NCI-H1694 (cell line): Measurements from ENCODE around the gene ANKRD18A.

Experiments
- DNase-seq: peaks from one replicate; lab custom pipeline; 2025; lab: John Stamatoyannopoulos, UW

The ANKRD18A gene

GRCh38 chr9:38620483-38621433 is at the start of gene ANKRD18A:
ANKRD18A (minus strand) TSS chr9:38620596; CDS start chr9:38620285, 311 bp downstream.
- peak; percentile 87 for DNase-seq

DNA sequence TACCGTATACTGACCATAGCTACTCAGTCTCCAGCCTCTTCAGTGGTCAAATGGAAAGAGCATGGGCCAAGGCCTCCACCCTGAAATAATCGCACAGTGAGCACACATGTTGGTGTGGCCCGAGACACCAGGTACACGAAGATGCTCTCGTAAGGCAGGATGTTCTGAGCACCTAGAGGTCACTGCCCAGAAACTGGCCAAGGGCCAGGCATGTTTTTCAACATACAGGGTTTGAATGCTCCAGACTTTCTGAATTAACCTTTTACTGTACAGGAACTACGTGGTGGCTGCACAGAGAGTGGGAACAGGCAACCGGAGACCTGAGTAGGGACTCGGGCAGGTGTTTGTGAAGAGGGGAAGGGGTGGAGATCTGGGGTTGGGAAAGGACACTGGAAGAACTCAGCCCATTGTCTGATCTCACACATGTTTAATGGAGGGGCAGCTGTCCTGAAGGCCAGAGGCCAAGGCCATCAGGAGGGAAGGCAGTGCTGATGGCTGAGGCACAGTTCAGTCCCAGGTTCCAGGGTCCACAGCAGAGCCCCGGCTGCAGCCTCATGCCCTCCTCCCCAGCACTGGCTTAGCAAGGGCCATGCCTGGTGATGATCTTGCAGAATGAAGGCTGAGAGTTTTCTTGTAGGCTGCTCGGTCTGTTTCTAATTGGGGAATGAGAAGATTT is 48.5 kb upstream of the ANKRD18A start:
- DNase-seq = no peak

GRCh38 chr9:38662763-38663593 is 42.6 kb upstream of the ANKRD18A start:
- no peak for DNase-seq

DNA sequence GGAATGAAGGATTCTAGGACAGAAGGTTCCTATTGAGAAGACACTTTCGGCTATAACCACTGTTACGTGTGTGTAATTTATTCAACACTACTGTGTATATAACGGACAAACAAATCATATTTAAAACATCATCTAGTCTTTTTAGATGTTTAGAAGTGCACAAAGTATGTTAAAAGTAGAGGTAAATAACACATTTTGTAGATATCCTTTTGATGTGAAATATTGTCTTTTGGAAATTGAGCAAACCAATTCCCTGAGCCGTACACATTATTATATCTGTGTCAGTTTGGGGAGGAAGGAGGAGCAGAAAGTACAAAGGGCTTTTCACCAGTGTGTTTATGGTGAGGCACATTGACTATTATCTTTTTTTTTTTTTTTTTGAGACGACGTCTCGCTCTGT is 39.1 kb upstream of the ANKRD18A start:
- DNase-seq = no peak

GRCh38 chr9:38656896-38657295 is 36.5 kb upstream of the ANKRD18A start:
- DNase-seq = no peak

DNA sequence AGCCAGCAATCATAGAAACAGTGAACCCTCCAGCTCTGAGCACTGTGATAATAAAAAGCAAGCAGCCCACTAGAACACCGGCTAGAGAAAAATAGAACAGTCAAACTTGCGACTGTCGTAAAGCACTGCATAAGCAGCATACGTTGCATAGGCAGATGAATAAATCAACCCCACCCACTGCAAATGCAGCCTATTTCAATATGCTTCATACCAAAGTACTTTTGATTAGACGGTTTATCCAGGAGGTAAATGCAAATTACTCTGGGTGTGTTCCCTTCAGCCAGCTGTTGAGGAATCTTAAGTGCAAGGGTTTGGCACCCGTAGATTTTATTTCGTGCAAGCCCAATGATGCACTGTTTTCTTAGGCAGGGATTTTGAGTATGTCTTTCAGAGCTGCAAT is 32.1 kb upstream of the ANKRD18A start:
- DNase-seq = no peak

GRCh38 chr9:38652044-38652443 is 31.6 kb upstream of the ANKRD18A start:
- DNase-seq = no peak

GRCh38 chr9:38651400-38652042 is 31.1 kb upstream of the ANKRD18A start:
- no peak for DNase-seq

DNA sequence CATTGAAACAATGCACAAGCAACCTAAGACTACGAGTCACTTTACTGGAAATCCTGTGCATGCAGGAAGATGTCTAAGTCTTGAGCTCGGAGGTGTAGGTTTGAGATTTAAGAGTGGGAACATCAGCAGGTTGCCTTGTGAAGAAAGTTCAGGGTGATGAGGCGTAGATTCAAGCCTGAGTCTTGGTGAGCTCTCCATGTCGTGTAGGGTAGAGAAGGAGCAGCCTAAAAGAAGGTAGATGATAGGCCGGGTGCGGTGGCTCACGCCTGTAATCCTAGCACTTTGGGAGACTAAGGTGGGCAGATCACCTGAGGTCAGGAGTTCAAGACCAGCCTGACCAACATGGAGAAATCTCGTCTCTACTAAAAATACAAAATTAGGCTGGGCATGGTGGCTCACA is 30.2 kb upstream of the ANKRD18A start:
- DNase-seq = no peak

- no peak for DNase-seq
Observed at GRCh38 chr9:38649731-38650363, 29.5 kb upstream of the ANKRD18A start.

GRCh38 chr9:38644601-38645000 is 24.2 kb upstream of the ANKRD18A start:
- no peak for DNase-seq

GRCh38 chr9:38643815-38644173 is 23.4 kb upstream of the ANKRD18A start:
- DNase-seq = no peak

DNA sequence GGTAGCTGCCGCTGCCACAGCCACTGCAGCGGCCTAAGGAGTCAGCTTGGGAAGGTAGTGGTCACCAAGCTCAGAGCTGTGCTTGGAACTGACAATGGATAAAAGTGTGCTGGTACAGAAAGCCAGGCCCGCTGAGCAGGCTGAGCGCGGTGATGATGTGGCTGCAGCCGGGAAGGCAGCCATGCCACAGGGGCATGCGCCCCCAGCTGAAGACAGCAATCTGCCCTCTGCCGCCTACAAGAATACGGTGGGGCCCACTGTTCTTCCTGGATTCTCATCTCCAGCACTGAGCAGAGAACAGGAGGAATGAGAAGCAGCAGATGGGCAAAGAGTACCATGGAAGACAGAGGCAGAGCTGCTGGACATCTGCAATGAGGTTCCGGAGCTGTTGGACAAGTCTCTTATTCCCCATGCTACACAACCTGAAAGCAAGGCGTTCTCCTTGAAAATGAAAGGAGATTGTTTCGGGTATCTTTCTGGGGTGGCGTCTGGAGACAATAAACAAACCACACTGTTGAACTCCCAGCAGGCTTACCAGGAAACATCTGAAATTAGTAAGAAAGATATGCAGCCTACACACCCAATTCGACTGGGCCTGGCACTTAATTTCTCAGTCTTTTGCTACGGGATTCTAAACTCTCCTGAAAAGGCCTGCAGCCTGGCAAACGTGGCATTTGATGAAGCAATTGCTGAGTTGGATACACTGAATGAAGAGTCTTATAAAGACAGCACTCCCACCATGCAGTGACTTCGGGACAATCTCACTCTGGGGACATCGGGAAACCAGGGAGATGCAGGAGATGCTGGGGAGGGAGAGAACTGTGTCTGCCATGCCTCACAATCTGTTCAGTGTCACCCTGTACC is 22.8 kb upstream of the ANKRD18A start:
- DNase-seq = no peak

DNA sequence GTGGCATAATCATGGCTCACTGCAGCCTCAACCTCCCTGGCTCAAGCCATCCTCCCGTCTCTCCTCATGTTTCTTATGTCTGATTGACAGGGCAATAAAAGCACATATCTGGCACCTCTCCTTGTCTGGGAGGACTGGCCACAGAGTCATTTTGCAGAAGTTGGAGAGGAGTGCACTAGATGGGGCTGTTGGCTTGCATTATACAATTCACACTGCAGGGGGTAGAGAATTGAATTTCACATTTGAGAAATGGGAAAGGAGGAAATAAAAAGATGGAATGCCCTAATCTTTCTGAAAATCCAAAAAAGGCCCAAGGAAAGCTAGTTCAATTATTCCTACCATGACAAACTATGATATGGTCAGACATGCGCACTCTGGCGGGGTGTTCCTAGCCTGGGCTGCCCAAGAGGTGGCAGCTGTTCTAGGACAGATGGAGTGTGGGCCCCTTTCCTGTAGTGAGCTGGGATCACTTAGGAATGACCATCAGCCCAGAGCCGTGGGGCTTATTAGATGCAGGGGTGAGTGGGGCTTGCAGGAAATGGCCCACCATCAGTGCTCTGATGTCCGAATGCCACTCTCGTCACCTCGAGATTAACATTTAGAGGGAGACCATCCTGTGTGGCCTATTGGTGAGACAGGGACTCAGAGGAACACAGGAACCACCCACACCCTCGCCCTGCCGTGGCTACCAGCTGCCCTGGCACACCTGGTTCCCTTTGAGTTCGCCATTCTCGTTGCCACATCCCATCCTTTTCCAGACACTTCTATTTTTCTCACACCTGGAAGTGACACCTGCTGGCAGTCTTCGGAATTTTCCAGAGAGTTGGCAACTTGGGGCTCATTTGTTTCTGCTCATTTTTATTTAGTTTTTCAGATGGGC is 21.8 kb upstream of the ANKRD18A start:
- peak; percentile 78 for DNase-seq

DNA sequence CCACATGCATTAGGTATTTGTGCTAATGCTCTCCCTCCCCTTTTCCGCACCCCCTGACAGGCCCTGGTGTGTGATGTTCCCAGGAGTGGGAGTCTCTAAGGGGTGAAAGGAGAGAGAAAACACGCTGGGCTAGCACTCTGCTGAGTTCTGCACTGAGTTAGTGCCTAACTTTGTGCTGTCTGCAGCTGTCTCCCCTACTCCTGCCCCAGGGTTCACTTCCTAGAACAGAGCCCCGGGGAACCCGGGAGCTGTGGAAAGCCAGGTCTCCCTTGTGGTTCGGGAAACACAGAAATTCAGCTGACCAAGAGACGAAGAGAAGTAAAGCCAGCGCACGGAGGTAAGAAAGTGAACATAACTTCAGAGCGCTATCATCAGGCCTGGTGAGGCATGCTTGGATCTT is 20.7 kb upstream of the ANKRD18A start:
- DNase-seq = no peak

DNA sequence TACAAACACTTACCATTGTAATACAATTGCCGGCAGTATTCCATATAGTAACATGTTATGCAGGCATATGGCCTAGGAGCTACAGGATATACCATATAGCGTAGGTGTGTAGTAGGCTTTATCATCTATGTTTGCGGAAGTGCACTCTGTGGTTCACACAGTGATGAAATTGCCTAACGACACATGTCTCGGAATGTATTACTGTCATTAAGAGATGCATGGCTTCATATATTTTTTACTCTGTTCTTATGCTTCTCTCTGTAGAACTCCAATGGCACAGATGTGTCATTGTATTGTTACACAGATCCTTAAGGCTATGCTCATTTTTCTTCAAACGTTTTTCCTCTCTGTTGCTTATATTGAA is 19.2 kb upstream of the ANKRD18A start:
- no peak for DNase-seq

DNA sequence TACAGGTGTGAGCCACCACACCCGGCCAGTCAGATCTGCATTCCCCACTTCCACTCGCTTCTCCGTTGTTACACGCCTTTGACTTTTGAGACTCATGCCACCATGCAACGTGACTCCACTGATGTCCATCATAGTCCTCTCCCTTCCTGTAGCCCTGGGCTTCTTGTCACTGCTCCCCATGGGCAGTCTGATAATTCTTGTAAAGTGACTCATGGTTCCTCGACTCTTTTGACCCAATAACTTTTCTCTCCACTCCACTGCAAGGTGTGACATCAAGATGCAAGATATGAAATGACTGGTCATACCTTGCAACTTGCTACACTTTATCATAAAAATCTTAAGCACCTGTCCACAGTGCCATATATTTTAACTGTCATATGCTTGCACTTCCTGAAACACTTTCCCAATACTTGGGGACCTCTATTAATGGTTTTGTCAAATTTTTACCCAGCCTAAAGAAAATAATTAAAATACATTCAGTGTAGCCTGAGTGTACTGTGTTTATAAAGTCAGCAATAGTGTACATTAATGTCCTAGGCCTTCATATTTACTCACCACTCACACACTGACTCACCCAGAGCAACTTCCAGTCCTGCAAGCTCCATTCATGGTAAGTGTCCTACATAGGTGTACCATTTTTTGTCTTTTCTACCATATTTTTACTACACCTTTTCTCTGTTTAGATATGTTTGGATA is 18.6 kb upstream of the ANKRD18A start:
- no peak for DNase-seq

DNA sequence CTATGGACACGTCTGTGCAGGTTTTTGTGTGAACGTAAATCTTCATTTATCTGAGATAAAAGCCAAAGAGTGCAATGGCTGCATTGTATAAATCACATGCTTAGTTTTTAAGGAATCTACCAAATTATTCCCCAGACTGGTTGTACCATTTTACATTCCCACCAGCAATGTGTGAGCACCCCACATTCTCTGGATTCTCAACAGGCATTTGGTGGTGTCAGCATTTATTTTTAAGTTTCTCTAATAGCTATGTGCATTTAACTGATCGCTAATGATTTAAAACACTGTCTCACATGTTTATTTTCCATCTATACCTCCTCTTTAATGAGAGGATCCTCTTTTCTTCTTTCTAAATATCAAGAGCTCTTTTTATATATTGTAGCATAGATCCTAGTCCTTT is 13.9 kb upstream of the ANKRD18A start:
- no peak for DNase-seq

GRCh38 chr9:38629511-38629910 is 9.1 kb upstream of the ANKRD18A start:
- DNase-seq = no peak
